ACHN (cell line): Measurements from ENCODE around the gene MS4A18.
"Not testable (repeated sequence)": the region's sequence is repeated elsewhere in the genome, so short reads cannot be mapped to it uniquely, and the experiment has no call there.

Experiments
- DNase-seq: peaks from one replicate; pipeline ENCODE4 v3.0.0-alpha.2; 2015
- in situ Hi-C: cut with HindIII; loops from 2 replicates; pipeline ENCODE4 v1.10.0; 2017; ENCODE audit warnings: low sequenced_read_pairs, low pct_ligation_motif_present, low pct_unique_long_range_greater_than_20kb

MS4A18 gene

GRCh38 chr11:60720460-60720859 lies 4.1 kb upstream of the MS4A18 start:
- no peak for DNase-seq
- in situ Hi-C loops, result no loop called here

GRCh38 chr11:60725592-60725991 lies 1.1 kb downstream of the MS4A18 start:
- DNase-seq, result no peak
- in situ Hi-C loops, result no loop called here

DNA sequence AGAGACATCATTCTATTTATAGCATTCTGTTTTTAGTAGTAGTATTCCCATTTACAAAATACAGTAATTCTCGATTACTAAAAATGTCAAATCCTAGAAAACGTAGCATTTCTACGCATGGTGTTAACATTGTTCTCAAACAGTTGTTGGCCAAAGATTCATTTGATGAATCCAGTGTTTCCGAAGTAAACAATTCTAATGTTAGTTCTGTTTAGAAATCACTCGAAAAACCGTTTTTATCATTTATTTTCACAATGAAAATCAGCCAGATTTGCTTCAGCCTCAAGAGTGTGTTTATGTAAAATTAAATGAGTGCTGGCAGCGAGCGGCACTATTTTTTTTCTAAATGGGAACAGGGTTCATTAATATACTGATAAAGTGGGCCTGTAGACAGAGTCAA lies 7.1 kb downstream of the MS4A18 start:
- DNase-seq, result no peak
- in situ Hi-C loops, result no loop called here

DNA sequence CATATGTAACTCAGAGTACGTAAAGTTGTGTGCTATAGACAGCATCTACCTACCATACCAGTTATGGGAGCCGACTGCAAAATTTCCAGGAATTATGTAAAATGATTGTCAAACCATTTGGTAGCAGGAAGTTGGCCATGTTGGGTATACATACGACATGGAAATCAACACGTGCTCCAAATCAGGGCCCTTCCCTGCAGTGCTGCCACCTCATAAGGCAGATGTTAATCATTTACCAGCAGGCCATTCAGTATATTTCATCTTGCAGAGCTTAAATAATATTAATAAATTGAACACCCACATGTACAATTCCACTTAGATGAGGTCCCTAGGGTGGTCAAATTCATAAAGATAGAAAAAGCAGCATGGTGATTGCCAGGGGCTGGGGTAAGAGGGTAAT lies 9.8 kb downstream of the MS4A18 start:
- in situ Hi-C loops, result no loop called here
- DNase-seq, result no peak

GRCh38 chr11:60739114-60739513 lies 14.6 kb downstream of the MS4A18 start:
- DNase-seq, result no peak
- in situ Hi-C loops, result no loop called here

GRCh38 chr11:60740573-60740972 lies 16.1 kb downstream of the MS4A18 start:
- in situ Hi-C loops, result no loop called here
- DNase-seq, result no peak

DNA sequence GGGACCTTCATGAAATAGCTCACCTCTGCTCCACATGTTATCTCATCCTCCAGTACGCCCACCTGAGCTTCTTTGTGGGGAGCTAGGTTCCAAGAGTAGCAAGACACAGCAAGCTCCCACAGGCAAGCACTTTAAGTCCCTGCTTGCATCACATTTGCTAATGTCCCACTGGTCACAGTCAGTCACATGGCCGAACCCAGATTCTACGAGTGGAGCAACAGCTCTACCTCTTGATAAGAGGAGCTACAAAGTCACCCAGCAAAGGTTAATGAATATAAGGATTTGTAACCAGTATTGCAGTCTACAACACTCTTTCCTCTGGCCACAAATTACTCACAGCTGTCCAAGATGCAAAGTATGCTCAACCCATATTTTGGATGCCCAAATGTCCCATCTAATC lies 16.9 kb downstream of the MS4A18 start:
- no peak for DNase-seq
- in situ Hi-C loops, result no loop called here

- in situ Hi-C loops, result no loop called here
- DNase-seq, result no peak
These were observed 18.5 kb downstream of the MS4A18 start for GRCh38 chr11:60743058-60743457.

- DNase-seq, result no peak
- in situ Hi-C loops, result no loop called here
These were observed 19.6 kb downstream of the MS4A18 start for GRCh38 chr11:60744114-60744513.

GRCh38 chr11:60747359-60747873 lies 22.9 kb downstream of the MS4A18 start:
- no peak for DNase-seq
- in situ Hi-C loops, result no loop called here

DNA sequence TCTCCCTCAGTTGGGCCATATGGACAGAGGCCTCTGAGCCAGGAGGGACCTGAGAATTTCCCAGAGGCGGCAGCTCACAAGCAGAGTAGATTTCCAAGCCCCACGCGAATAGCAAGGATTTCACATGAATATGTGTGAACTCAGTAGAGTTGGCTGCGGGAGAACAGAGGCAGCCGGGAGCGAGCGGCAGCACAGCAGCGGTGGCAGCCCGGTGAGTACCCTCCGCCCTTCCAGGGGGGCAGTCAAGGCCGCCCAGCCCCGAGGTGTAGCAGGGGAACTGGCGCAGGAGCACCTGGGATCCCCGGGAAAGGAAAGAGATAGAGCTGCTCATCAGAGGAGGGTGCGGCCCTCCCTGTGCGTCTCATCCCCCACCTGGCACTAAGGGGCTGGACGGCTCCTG lies 23.7 kb downstream of the MS4A18 start:
- in situ Hi-C loops, result no loop called here
- DNase-seq, result no peak

DNA sequence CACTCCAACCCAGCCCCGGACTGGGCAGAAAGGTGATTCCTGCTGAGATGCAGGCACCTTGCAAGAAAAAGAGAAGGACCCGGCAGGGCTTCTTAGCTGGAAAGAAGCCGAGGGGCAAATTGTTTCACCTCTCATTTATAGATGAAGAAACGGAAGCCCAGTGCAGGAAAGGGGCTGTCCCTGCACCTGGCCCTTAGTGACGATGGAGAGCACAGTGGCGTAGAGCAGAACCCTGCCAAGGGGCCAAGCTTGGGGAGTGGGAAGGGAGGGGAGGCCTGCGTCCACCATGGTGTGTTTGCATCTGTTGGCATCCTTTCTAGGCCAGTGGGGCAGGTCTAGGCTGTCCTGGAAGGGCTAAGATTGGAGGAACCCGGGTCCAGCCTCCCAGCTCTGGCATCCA lies 24.3 kb downstream of the MS4A18 start:
- in situ Hi-C loops, result no loop called here
- DNase-seq, result no peak

- in situ Hi-C loops, result no loop called here
These were observed 26.4 kb downstream of the MS4A18 start for GRCh38 chr11:60750911-60751310.

DNA sequence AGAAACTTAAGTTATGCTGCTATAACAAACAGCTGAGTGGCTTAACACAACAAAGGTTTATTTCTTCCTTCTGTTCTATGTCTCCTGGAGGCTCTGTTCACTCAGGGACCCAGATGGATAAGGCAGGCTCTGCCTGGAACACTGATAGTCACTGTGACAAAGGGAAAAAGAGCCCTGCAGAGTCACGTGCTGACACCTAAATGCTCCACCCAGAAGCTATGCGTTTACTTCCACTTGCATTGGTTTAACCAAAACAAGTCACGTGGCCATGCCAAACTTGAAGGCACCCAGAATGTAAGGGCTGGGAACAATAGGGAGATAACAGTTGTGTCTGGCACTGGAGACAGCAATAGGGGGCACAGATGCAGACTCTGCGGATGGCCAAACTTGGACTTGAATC lies 28.8 kb downstream of the MS4A18 start:
- in situ Hi-C loops, result no loop called here
- DNase-seq, result no peak

More at GRCh38 chr11:60750911-60751310, 26.4 kb downstream of the MS4A18 start:
- no peak for DNase-seq

DNA sequence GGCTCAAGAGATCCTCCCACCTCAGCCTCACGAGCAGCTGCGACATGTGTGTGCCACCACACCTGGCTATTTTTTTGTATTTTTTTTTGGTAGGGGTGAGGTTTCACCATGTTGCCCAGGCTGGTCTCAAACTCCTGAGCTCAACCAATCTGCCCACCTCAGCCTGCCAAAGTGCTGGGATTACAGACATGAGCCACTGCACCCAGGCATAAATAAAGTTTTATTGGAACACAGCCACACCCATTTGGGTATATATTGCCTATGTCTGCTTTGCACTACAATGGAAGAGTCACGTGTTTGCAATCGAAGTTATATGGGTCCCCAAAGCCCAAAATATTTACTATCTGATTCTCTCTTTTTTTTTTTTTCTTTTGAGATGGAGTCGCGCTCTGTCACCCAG lies 30.4 kb downstream of the MS4A18 start:
- in situ Hi-C loops, result no loop called here
- no peak for DNase-seq

DNA sequence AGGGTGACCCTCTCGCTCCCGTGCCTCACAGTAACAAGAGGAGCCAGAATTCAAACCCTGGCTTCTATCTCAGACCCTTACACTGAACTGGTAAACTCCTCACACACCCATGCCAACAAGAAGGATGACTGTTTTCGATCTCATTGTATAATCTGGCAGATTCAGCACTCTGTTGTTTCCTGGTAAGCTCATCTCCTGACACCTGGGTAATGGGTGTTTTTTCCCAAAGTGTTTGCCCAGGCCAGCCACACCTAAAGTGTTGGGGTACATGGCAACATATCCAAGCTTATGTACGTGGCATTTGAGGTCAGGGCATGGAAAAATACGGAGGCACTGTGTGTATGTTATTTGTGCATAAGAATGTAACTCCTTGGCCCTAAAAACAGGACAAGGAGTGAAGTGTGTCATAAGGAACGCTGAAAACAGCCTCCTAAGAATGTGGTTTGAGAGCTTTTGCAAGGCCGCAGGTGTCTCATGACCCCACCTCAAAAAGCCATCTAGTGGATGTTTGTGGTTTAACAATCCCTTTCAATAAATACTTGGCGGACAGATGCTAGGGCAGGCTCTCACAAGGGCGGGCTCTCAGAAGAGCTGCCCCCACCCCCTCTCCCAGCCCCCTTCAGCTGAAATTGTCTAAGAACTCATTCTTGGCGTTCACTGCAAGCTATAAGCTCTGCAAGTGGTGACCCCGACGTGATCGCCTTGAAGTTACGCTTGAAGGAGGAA lies 31.9 kb downstream of the MS4A18 start, which contains the start of gene MS4A15:
Gene MS4A15 (plus strand): TSS at position 561 of the 726 bp plus-strand sequence. CDS start 6,867 bp downstream, outside the sequence.
- no peak for DNase-seq
- in situ Hi-C loops, result no loop called here

GRCh38 chr11:60757231-60757800 lies 32.8 kb downstream of the MS4A18 start:
- in situ Hi-C loops, result no loop called here
- no peak for DNase-seq

DNA sequence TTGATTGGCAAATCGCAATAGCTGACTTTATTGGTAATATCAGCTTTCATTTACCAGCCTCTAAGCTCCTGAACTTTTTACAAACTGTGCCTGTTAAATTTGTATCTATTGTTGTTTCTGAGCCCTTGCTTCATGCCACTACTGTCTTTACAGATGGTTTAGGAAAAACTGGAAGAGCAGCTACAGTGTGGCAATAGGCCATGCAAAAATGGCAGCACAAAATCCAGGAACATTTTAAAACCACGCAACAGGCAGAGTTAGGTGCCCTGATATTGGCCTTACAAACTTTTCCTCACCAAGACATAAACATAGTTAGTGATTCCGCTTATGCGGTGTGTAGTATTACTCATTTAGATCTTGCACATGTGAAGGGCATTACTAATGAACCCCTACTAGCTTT lies 34.2 kb downstream of the MS4A18 start:
- in situ Hi-C loops, DNase-seq: not testable (repeated sequence)

GRCh38 chr11:60759438-60760225 lies 35.1 kb downstream of the MS4A18 start:
- DNase-seq, in situ Hi-C loops: not testable (repeated sequence)
